HK-2 (cell line): ENCODE data around the gene KLHDC8A.
"Not testable (repeated sequence)": the region's sequence is repeated elsewhere in the genome, so short reads cannot be mapped to it uniquely, and the experiment has no call there.

Source experiments
- DNase-seq: peaks from one replicate; pipeline ENCODE4 v3.0.0-alpha.2; 2018; ENCODE audit not compliant: unreplicated experiment

Gene KLHDC8A

DNA sequence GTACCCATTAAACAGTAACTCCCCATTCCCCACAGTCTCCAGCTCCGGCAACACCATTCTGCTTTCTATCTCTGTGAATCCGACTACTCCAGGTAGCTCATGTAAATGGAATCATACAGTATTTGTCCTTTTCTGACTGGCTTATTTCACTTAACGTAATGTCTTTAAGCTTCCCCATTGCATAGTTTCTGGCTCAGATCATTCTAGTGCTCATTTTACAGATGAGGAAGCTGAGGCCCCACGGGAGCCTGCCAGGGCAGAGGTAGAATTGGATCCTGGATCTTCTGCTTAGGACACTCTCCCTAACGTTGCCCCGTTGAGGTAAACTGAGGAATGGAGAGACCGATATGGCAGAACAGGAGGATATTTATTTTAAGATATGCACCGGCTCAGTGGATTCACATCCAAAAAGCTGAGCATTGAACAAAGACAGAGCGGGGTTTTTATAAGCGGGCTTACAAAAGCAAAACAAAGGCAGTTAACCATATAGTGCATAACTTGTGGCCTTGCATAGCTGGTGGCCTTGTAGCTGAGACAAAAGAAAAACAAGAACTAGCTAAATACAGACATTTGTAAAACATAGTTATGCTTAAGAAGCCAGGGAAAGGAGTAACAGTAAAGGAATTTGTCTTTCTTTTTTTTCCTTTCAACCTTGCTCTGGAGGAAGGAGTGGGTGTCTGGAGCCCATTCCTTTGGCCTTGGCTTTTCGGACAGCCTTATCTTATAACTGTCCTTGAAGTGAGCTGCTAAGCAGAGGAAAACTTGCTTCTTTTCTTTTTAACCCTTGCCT is 15.3 kb upstream of the KLHDC8A start:
- DNase-seq: no peak

DNA sequence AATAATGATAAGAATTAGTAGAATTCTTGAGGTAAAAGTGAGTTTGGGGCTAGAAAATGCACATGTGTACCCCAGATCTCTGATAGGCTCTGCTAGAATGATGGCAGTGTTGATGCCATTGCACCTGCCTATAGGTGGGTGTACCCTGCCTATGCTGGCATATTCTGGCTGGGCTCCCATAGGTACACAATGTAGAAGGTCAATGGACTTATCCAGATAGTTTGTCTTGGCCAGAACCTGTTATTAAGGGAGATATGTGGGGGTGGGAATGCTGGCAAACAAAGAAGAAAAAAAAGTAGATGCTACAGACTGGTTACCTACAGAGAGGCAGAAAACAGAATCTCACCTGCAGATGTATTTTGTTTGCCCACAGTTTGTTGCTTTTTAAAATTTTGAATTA is 14.1 kb upstream of the KLHDC8A start:
- no peak for DNase-seq

DNA sequence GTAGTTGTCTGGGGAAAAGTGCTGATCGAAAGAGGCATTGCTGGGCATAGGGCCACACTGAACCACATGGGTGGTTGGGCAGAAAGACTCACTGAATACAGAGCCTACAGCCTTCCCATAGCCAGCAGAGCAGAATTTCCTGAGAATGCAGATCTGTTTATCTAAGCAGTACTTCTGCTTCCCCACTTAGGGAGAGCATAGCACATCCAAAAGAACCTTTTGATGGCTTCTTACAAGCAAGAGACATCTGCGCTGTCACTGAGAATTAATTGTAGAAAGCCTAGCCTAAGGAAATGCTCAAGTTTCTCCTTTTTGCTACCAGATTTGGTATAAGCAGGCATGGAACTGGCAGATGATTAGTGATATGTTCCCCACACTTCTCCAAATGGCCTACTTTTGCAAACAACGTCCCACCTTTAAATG is 13.0 kb upstream of the KLHDC8A start:
- DNase-seq: no peak

DNA sequence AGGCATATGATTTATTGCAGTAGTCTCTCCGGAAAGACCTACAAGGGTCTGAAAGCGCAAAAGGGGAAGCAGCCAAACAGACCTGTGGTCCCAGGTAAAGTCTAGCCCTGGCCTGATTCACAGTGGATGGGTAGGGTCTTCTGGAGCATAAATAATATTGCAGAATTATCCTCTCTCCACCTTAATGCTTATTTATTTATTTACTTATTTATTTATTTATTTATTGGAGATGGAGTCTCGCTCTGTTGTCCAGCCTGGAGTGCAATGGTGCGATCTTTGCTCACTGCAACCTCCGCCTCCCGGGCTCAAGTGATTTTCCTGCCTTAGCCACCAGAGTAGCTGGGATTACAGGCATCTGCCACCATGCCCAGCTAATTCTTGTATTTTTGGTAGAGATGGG is 11.8 kb upstream of the KLHDC8A start:
- DNase-seq: no peak

DNA sequence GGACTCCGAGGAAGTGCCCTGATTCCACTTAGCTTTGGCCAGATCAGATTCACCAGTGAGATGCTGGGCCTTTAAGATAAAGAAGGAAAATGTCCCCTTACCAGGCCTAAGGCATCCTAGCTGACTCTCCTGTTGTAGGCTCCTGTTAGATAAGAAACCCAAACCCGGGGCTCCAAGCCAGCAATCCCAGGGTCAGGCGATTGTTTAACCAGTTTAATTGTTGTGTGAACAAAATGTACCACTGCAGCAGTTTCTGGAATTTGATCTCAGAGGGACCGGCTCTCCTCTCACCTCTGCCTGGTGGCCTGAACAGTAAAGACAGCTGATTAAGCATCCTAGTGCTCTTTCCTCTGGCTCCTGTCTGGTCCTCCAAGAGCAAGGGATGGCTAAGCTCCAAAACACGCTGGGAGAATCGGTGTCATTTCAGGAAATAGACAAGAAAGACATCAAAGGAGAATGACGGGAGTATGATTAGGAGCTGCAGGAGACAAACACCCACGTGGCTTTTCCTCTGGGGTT is 9.3 kb upstream of the KLHDC8A start:
- DNase-seq: no peak

DNA sequence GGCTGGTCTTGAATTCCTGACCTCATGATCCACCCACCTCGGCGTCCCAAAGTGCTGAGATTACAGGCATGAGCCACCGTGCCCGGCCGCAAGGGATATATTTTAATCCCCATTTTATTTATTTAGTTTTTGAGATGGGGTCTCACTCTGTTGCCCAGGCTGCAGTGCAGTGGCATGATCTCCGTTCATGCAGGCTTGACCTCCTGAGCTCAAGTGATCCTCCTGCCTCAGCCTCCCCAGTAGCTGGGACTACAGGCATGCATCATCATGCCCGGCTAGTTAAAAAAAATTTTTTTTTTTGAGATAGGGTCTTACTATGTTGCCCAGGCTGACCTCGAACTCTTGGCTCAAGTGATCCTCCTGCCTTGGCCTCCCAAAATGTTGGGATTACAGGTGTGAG is 8.4 kb upstream of the KLHDC8A start:
- DNase-seq: not testable (repeated sequence)

DNA sequence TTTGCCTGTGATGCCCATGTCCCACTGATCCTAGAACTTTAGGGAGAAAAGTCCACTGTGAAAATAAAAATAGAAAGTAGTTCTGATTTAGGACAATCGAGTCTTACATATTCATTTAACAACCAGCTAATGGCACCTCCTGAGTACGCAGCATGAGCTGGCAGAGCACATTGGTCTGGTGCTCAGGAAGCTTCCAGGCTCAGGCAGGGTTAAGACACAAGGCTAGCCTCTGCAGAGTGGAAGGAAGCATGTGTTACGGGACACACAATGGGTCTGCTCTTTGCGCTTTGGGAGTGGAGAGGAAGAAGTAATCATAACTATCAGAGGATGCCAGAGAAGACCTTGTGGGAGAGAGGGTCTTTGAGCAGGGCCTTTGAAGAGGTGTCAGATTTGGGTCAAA is 4.2 kb upstream of the KLHDC8A start:
- DNase-seq: no peak

DNA sequence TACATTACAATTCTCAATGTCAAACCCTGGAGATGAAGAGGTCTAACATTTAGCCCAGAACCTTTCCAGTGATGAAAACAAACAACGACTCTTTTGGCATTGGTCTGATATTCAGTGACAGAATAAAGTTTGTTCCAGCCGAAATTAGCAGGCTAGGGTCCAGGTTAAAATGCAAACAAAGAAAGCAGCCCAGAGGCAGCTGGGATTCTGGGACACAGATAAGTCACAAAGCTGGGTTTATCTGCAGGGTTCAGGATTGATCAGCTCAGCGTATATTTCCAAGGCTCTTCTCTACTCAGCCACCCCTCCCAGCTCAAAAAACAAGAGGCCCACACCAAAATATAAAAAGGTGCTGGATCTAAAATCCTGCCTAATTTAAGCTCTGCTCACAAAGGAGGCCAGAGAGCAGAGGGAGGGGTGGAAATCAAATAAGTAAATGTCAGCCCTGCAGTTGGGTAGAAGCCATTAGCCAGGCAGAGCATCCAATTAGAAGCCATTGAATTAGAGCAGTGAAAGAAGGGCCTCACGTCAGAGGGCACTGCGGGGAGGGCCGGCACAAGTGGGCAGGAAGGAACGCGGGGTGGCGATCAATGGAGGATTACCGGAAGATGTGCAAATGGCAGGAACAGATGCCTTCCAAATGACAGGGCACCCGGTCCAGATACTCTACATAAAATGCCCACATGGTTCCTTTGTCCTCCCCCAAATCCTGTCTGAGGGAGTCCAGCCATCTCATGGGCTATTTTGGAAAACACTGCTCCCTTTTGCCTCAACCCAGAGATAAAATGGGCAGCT is 3.2 kb upstream of the KLHDC8A start:
- no peak for DNase-seq

DNA sequence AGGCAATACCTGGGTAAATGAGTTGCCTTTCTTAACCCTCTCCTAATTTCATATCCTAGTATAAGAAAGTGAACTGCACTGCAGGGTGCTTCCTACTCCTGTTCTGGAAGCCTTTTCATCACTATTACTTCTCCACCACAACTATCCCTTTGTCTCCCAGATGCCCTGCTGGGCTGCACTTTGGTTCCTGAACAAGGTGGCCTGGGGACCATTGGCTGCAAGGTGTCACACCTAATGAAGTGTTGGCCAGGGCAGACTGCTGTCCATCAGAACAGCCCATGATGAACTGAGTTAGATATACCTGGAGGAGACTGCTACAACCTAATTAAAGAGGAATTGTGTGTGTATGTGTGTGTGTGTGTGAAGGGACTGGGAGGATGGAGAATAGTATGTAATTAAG is 1.9 kb upstream of the KLHDC8A start:
- no peak for DNase-seq

DNA sequence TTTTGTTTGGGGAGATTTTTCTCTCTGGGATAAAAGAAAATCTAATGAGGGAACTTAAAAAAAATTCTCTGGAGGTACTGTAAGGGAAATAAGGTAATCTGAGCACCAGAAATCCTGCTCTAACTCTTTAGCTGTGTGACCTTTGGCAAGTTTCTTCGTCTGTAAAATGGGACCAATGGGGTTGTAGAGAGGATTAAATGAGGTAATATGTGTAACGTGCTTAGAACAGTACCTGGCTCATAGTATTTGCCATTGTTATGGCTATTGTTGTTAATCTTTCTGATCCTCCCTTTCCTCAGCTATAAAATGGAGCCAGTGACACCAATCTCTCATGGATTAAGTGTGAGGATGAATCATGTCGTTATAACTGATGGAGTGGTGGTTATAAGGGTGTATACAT is 845 bp upstream of the KLHDC8A start:
- DNase-seq: no peak

DNA sequence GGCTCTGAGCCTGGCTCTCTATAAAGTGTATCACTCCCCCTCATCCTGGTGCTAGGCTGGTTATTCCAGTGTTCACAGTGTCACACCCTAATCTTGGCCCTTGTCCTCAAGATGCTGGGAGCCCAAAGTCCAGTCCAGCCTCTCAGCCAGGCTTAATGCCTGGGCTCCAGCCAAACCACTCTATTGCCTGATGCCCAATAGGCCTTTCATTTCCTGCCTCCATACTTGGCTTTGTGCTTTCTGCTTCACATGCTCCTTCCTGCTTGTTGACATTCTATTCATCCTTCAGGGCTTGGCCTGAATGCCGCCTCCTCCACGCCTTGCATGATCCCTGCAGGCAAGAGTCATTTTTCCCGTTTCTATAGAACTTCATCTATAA is 1.7 kb downstream of the KLHDC8A start:
- no peak for DNase-seq

DNA sequence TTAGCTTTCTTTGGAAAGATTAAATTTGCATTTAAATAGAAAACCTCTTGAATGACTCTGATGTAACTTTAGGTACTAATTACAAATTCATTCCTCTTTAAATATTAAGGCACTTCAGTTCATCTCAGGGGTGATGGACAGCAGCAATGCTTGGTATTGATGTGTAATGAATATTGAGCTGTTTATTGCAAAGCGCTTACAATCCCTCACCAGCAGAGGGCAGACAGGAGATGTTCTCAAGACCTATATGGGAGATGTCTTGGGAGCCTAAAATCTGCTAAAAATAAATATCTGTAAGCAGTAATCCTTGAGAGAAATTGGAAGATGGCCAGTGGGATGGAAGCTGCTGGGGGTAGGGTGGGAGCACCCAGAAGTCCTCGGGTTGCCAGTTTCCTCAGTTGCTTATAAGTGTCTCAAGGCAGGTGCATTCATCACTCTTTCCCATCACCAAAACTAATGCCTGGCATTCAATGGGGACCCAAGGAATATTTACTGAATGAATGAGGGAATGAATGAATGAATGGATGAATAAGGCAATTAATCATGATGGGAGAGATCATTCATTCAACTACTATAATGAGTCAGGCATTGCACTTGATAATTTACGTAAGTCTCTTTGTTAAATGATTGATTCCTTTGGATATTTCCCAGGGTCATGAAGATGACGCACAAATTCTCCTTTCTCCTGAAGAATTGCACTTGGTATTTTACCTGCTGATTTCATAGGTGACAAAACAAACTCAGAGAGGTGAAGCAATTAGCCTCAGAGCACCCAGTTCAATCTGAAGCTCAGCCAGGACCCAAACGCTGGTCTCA is 2.3 kb downstream of the KLHDC8A start:
- DNase-seq: peak; percentile 47

DNA sequence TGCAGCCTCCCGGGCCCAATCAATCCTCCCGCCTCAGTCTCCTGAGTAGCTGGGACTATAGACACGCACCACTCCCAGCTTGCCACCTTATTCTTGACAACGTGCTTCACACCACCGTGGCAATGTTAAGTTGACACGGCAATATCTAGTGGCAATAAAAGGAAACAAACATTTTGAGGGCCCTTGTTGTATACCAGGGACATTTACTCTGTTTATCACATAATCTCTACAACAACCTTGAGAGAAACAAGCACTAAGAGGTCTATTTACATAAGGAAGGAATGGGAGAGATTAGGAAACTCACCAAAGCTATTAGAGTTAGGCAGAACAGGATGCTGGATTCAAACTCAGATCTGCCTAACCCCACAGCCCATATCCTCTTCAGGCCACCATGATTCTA is 3.1 kb downstream of the KLHDC8A start:
- DNase-seq: no peak

DNA sequence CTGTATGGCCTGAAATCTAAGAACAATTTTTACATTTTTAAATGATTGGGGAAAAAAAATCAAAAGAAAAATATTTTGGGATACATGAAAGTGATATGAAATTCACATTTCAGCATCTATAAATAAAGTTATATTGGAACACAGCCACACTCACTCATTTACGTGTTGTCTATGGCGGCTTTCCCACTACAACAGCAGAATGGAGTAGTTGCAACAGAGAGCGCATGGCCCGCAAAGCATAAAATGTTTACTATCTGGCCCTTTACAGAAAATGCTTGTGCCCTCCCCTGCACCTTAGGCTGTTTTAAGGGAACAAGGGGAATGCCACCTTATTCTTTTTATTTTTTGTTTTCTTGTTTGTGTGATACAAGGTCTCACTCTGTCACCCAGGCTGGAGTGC is 3.5 kb downstream of the KLHDC8A start:
- no peak for DNase-seq

DNA sequence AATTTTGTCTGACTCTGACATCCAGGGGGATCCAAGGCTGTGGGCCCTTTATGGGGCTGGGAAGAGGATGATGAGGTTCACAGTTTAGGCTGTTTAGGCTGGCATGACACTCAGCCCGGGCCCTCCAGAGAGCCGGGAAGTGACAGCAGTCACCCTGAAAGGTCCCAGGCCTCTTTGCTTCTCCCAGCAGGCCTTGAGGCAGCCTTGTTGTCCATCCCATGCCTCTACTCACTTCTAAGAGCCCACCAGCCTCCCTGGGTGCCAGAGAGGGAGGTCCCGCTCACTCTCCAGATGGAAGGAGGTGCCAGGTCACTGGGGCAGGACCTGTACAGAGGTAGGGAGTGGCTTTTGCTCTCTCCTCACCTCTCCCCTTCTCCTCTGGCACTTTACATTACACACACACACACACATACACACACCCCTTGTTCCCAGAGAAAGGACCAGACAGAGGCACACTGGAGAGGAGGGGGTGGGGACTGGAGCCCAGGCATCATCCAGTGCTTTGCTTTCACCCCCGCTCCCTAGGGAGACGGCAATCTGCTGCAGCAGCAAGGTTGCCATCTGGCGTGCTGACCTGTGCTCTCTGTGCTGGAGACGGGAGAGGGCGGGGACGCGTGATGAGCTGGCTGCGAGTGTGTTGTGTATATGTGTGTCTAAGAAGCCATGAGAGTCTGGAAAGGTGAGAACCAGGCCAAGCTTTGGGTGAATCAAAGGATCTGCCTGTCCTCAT is 4.6 kb downstream of the KLHDC8A start:
- DNase-seq: no peak

DNA sequence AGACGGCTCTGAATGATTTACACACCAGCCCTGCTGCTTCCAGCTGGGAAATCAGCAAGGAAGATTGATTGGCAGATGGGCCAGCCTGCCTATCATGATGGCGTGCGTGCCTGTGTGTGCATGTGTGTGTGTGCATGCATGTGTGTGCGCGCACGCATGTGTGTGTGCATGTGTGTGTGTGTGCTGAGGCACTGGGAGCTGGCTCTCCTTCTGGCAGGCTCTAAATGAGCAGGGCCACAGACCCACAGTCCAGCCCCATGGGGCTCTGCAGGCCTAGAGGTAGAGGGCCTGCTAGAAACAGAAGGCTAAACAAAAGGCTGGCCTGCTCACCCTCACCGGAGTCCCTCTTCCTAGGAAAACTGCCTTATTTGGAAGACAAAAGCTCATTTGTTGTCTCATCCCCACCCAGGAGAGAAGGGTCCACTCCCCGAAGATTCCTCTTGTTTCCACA is 6.0 kb downstream of the KLHDC8A start:
- DNase-seq: no peak

DNA sequence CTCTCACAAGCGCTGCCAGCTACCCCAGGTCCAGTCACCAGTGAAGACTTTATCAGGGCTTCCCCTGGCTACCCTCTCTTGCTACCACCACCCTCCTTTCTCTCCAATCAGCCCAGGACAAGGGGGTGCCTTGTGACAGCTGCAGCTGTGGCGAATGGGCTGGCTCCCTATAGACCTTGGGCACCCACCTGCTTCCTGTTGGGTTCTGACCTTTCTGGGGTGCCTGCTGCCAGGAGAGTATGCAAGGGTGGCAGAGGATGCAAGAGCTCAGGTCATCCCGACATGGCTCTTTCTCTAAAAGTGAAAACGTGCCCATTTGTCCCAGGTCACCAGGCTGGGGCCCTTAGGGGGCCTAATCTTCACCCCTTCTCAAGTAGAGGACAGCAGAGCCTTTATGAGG is 6.6 kb downstream of the KLHDC8A start:
- DNase-seq: no peak

DNA sequence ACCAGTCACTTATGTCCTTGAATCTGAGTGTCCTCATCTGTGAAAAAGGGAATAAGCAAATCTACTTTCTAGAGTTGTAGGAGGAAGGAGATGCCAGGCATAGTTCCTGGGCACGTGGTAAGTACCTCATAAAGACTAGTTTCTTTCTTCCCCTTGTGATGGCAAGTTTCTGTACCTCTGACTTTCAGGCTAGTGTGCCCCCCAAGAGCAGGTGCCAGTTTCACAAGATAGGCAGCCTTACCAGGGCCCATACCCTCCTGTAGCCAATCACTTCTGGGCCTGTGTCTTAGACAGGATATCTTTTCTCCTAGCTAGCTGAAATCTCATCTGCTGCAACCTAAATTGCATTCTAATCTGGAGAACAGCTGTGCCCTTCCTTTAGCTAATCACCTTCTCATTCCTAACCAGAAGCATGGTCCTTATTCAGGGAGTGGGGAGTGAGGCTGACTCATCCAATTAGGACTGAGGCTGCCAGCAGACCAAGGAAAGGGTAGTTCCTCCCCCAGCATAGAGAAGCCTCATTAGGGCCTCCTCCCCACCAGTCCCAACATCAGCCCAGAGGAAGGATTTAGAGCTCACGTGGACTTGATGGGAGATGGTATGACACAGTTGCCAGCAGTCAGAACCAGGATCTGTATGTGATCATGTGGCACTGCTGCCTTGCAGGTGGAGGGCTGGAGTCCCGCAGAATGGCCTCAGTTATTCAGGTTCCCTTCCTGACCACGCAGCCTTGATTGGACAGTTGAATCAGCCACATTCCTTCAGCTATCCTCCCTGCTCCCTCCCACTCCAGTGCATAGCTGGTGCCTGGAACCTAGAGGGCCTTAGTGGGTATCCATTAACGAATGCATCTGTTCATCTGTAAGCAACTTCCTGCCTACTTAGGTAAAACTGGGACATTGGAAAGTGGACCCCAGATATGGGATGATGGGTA is 7.9 kb downstream of the KLHDC8A start:
- DNase-seq: no peak

DNA sequence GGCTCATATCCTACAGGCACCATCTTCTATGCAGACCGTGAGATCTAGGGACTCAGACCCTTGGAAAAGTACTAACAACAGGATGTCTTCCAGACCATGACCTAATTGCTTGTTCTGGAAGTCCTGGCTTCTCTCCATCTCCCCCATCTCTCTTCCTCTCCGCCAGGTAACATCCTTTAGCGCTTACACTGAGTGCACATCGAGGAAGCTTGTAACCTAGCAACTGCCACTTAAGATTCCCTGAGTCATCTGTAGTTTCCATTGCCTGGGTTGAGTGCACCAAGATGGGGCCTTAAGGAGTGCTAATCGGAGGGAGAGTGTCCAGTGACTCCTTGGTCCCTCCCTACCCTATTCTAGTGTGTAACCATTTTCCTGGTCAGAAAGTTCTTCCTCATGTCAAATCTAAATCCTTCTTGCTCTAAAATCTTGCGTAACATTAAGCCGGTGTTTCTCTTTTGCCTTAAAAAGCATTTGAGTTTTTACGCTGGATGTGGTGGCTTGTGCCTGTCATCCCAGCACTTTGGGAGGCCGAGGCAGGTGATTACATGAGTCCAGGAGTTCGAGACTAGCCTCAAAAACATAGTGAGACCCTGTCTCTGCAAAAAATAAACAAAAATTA is 9.7 kb downstream of the KLHDC8A start:
- peak; percentile 68 for DNase-seq

DNA sequence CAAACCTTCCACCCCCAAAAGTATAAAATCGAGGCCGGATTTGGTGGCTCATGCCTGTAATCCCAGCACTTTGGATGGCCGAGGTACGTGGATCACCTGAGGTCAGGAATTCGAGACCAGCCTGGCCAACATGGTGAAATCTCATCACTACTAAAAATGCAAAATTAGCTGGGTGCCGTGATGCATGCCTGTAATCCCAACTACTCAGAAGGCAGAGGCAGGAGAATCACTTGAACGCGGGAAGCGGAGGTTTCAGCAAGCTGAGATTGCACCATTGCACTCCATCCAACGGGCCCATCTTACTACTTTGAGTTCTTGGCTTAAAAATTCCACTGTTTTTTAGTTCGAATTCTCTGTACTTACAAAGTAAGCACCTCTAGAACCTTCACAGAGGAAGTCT is 11.0 kb downstream of the KLHDC8A start:
- DNase-seq: no peak
